DOHH2 (cell line): ENCODE results near the gene MEI4.

Experiments
- H3F3A ChIP-seq: fragments of 200-600 bp; sonication (generic), shearing (Covaris generic); 2 replicates; pipeline ENCODE4 v1.6.0; 2016; ENCODE audit warnings: antibody characterized with exemption, mild to moderate bottlenecking; ENCODE audit not compliant: control insufficient read depth, insufficient read depth
- H3K27ac ChIP-seq: fragments of 200-600 bp; sonication (generic); 2 replicates; pipeline ENCODE4 v1.5.1; 2014; ENCODE audit warnings: low read depth, mild to moderate bottlenecking, low read length, moderate library complexity
- H3K27me3 ChIP-seq: fragments of 200-600 bp; sonication (generic); 2 replicates; pipeline ENCODE4 v1.6.1; 2014; ENCODE audit warnings: mild to moderate bottlenecking, low read length, mixed read lengths; ENCODE audit not compliant: control insufficient read depth
- H3K36me3 ChIP-seq: fragments of 200-600 bp; sonication (generic); 2 replicates; pipeline ENCODE4 v1.6.1; 2014; ENCODE audit warnings: mild to moderate bottlenecking, low read length, moderate library complexity, mixed read lengths; ENCODE audit not compliant: control insufficient read depth
- H3K4me1 ChIP-seq: fragments of 200-600 bp; sonication (generic); 2 replicates; pipeline ENCODE4 v1.6.1; 2014; ENCODE audit warnings: mild to moderate bottlenecking, low read length, mixed read lengths; ENCODE audit not compliant: control insufficient read depth
- H3K4me2 ChIP-seq: fragments of 200-600 bp; sonication (generic); 2 replicates; pipeline ENCODE4 v1.6.0; 2014; ENCODE audit warnings: mild to moderate bottlenecking, low read length, moderate library complexity
- H3K4me3 ChIP-seq: fragments of 200-600 bp; sonication (generic); 2 replicates; pipeline ENCODE4 v1.5.1; 2014; ENCODE audit warnings: mild to moderate bottlenecking, low read length, mixed read lengths
- H3K79me2 ChIP-seq: fragments of 200-600 bp; sonication (generic); 2 replicates; pipeline ENCODE4 v1.6.1; 2014; ENCODE audit warnings: mild to moderate bottlenecking, low read length, mixed read lengths; ENCODE audit not compliant: control insufficient read depth
- H3K9me2 ChIP-seq: fragments of 200-600 bp; sonication (generic); replicated peaks from 2 replicates; pipeline ENCODE4 v1.6.1; 2014; ENCODE audit warnings: mild to moderate bottlenecking, low read length, mixed read lengths; ENCODE audit not compliant: control insufficient read depth
- H3K9me3 ChIP-seq: fragments of 200-600 bp; sonication (generic); 2 replicates; pipeline ENCODE4 v1.6.1; 2014; ENCODE audit warnings: antibody characterized with exemption, low read length, mixed read lengths; ENCODE audit not compliant: control insufficient read depth, insufficient read depth
- H4K20me1 ChIP-seq: fragments of 200-600 bp; sonication (generic); 2 replicates; pipeline ENCODE4 v1.6.0; 2014; ENCODE audit warnings: low read depth, mild to moderate bottlenecking, antibody characterized with exemption, low read length, moderate library complexity; ENCODE audit not compliant: control insufficient read depth, insufficient read depth
- EZH2phosphoT487 ChIP-seq: fragments of 200-600 bp; sonication (generic); IDR thresholded peaks from 2 replicates; pipeline ENCODE4 v1.6.1; 2017; ENCODE audit warnings: borderline replicate concordance, mild to moderate bottlenecking, antibody characterized with exemption, low read length, moderate library complexity, mixed read lengths
- TF ChIP-seq, protein P1 (sequence below): fragments of 200-600 bp; sonication (generic); IDR thresholded peaks from one replicate; pipeline ENCODE4 v1.5.1; 2014; ENCODE audit warnings: antibody characterized with exemption, mild to moderate bottlenecking, low read depth, low read length; ENCODE audit not compliant: poor library complexity, severe bottlenecking

Gene MEI4

DNA sequence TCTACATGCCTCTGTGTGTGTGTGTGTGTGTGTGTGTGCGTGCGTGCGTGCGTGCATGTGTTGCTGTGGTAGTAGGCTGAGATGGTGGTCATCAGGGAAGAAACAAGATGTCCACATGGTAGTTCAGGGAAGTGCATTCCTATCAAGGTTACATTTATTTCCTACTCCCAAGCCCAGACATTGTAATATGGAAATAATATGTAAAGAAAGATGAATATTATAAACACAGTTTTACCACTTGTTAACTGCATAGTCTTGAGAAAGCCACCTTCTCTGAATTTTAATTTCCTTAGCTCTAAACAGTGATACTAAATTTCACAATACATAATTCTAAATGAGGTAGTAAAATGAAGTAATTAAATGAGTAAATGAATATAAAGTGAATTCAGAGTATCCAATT is 14.0 kb downstream of the MEI4 start:
- Histone ChIP-seq H3K4me1 (no peaks in the 10 kb centered on the region), H3K4me3 (no peak overlapping the region), H3K9me3 (no peaks in the 10 kb centered on the region), H3K36me3 (no peaks in the 10 kb centered on the region), H3K27me3 (no peaks in the 10 kb centered on the region), H3K4me2 (no peak overlapping the region), H3F3A (no peaks in the 10 kb centered on the region), H3K27ac (no peak overlapping the region), H3K79me2 (no peaks in the 10 kb centered on the region), H3K9me2 (no peaks in the 10 kb centered on the region), H4K20me1 (no peaks in the 10 kb centered on the region)
- TF ChIP-seq, protein P1, sequence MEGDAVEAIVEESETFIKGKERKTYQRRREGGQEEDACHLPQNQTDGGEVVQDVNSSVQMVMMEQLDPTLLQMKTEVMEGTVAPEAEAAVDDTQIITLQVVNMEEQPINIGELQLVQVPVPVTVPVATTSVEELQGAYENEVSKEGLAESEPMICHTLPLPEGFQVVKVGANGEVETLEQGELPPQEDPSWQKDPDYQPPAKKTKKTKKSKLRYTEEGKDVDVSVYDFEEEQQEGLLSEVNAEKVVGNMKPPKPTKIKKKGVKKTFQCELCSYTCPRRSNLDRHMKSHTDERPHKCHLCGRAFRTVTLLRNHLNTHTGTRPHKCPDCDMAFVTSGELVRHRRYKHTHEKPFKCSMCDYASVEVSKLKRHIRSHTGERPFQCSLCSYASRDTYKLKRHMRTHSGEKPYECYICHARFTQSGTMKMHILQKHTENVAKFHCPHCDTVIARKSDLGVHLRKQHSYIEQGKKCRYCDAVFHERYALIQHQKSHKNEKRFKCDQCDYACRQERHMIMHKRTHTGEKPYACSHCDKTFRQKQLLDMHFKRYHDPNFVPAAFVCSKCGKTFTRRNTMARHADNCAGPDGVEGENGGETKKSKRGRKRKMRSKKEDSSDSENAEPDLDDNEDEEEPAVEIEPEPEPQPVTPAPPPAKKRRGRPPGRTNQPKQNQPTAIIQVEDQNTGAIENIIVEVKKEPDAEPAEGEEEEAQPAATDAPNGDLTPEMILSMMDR, result no peak
- TF ChIP-seq EZH2phosphoT487, result no peak

DNA sequence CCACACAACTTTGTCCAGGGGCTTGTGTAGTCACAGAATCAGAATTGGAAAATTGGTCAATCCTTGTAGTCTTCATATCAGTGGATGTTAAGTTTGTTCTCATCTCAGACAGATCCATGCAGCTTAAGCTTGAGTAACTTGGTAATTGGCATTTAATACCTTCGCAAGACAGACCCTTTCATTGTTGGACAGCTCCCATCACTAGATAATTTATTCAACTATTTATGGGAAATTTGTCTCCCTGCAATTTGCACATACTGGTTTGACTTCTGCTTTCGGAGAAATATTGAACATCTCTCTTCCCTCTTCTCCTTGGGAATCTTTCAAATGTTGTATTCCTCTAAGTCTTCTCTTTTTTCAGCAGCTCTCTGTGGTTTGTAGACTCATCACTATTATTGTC is 17.1 kb downstream of the MEI4 start:
- H3K4me1 ChIP-seq, result no peaks in the 10 kb centered on the region
- no peaks in the 10 kb centered on the region for H3K36me3 ChIP-seq
- no peak overlapping the region for H3K27ac ChIP-seq
- no peaks in the 10 kb centered on the region for H3K79me2 ChIP-seq
- H3K27me3 ChIP-seq, result no peaks in the 10 kb centered on the region
- no peaks in the 10 kb centered on the region for H3K9me3 ChIP-seq
- no peaks in the 10 kb centered on the region for H3F3A ChIP-seq
- no peak overlapping the region for H3K4me3 ChIP-seq
- H3K4me2 ChIP-seq, result no peak overlapping the region
- H3K9me2 ChIP-seq, result no peaks in the 10 kb centered on the region
- no peak for TF ChIP-seq EZH2phosphoT487
- TF ChIP-seq, protein P1, result no peak
- no peaks in the 10 kb centered on the region for H4K20me1 ChIP-seq

DNA sequence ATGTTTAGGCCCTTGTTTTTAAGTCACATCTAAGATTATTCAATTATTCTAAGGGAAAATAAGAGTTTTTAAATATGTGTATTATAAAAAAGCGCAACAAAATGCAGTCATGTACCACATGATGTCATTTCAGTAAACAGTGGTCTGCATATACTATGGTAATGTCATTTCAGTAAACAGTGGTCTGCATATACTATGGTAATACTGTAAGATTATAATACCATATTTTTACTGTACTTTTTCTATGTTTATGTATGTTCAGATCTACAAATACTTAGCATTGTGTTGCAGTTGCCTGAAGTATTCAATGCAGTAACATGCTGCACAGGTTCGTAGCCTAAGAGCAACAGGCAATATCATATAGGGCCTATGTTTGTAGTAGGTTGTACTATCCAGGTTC is 21.4 kb downstream of the MEI4 start:
- no peak for TF ChIP-seq EZH2phosphoT487
- TF ChIP-seq, protein P1, result no peak
- Histone ChIP-seq H3K79me2 (no peaks in the 10 kb centered on the region), H3K27ac (no peak overlapping the region), H3K36me3 (no peaks in the 10 kb centered on the region), H4K20me1 (no peaks in the 10 kb centered on the region), H3K9me2 (no peaks in the 10 kb centered on the region), H3K4me3 (no peak overlapping the region), H3K4me1 (no peaks in the 10 kb centered on the region), H3K4me2 (no peak overlapping the region), H3K27me3 (no peaks in the 10 kb centered on the region), H3F3A (no peaks in the 10 kb centered on the region), H3K9me3 (no peaks in the 10 kb centered on the region)

DNA sequence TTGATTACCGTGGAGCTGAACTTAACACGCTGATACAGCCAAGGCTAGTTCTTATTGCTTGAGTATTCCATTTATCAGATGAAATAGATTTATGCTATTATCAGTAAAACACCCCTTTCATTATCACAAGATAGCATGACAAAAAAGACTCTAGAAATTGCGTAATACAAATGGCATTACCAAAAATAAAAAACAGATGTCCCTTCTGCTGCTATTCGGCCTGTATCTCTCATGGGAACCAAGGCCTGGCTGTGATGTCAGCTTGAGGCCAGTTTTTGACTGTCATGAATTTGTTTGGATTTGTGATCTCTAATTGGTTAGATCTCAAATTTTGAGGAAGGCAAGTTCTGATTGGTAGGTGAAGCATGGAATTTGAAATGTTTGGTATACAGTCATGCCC is 25.2 kb downstream of the MEI4 start:
- Histone ChIP-seq H3K9me2 (no peaks in the 10 kb centered on the region), H3K9me3 (no peaks in the 10 kb centered on the region), H3K27ac (no peak overlapping the region), H4K20me1 (no peaks in the 10 kb centered on the region), H3K4me1 (no peaks in the 10 kb centered on the region), H3F3A (no peaks in the 10 kb centered on the region), H3K79me2 (no peaks in the 10 kb centered on the region), H3K36me3 (no peaks in the 10 kb centered on the region), H3K27me3 (no peaks in the 10 kb centered on the region), H3K4me3 (no peak overlapping the region), H3K4me2 (no peak overlapping the region)
- TF ChIP-seq, protein P1, result no peak
- TF ChIP-seq EZH2phosphoT487, result no peak
